Transverse colon (tissue), 4 donors: ENCODE results near the gene SCYGR7. TPM values are rescaled to one million over a fixed set of nuclear protein-coding genes. Genes with fewer than 3 reads are reported as not detected.

Source experiments
- DNase-seq: peaks from one replicate; pipeline ENCODE4 v3.0.0-alpha.2; 2019
- H3K27ac ChIP-seq, 4 donors: fragments of 200-600 bp; sonication (generic); 2 replicates each; pipeline ENCODE4 v1.5.1; 2016 to 2018; ENCODE audit warnings: inconsistent platforms in 4 of 4
- H3K27me3 ChIP-seq: fragments of 200-600 bp; sonication (generic); 2 replicates; pipeline ENCODE4 v1.5.1; 2017; ENCODE audit warnings: inconsistent platforms
- H3K36me3 ChIP-seq, 4 donors: fragments of 200-600 bp; sonication (generic); 2 replicates each; pipeline ENCODE4 v1.5.1; 2017 to 2019; ENCODE audit warnings: inconsistent platforms in 4 of 4
- H3K4me1 ChIP-seq, 4 donors: fragments of 200-600 bp; sonication (generic); 2 replicates each; pipeline ENCODE4 v1.5.1; 2017 to 2020; ENCODE audit warnings: inconsistent platforms in 4 of 4
- H3K4me3 ChIP-seq, 4 donors: fragments of 200-600 bp; sonication (generic); 1 replicate in 1 of 4; 2 replicates in 3 of 4; pipeline versions ENCODE4 v1.5.1 to v1.6.1; 2017 to 2019; ENCODE audit warnings: inconsistent platforms in 4 of 4
- H3K9me3 ChIP-seq, 2 donors: fragments of 200-600 bp; sonication (generic); 2 replicates each; pipeline ENCODE4 v1.5.1; 2017 to 2019; ENCODE audit warnings: inconsistent platforms in 2 of 2
- EP300 ChIP-seq: sonication (generic); formaldehyde crosslinking; IDR thresholded peaks from one replicate; pipeline ENCODE4 v1.6.1; 2017; ENCODE audit warnings: antibody characterized with exemption, low read depth
- POLR2A ChIP-seq: fragments of 450-650 bp; IDR thresholded peaks from one replicate; pipeline ENCODE4 v1.6.1; 2016; ENCODE audit warnings: antibody characterized with exemption, mild to moderate bottlenecking, moderate library complexity
- POLR2AphosphoS5 ChIP-seq, 3 donors: sonication (generic); formaldehyde crosslinking; IDR thresholded peaks; one replicate each; pipeline ENCODE4 v1.6.1; 2016; ENCODE audit warnings: antibody characterized with exemption in 3 of 3
- WGBS, 2 donors: methylation state at CpG; one replicate each; pipeline ENCODE4 v1.1.5; 2018; ENCODE audit warnings: low coverage in 1 of 2; 5-methylcytosine and 5-hydroxymethylcytosine counted together
- in situ Hi-C, 4 donors: fragments of 200-750 bp; cut with MboI; loops; one replicate each; pipeline versions ENCODE4 v1.15.0 to v1.15.1; 2017; ENCODE audit warnings: low sequenced_read_pairs in 3 of 4, low pct_ligation_motif_present in 1 of 4, low pct_unique_long_range_greater_than_20kb in 1 of 4
- intact Hi-C: fragments of 100-400 bp; cut with DNase I; formaldehyde crosslinking; loops from one replicate; pipeline ENCODE4 v1.15.1; 2023; ENCODE audit warnings: low total_unique reads
- total RNA-seq, 4 donors: library from RNA; depleted of rRNA; stranded (reverse); fragments of >200 nt; gene quantifications; one replicate each; pipeline ENCODE4 v1.1.0, GENCODE V29; 2016
- TF ChIP-seq, protein P1 (sequence below), 5 experiments: fragments of 200-600 bp in 3 of 5; fragments of 450-650 bp in 2 of 5; sonication (generic) in 3 of 5; IDR thresholded peaks; 1 replicate in 2 of 5; 2 replicates in 3 of 5; pipeline ENCODE4 v1.5.1; 2016 to 2017; ENCODE audit warnings: antibody characterized with exemption in 5 of 5, inconsistent platforms in 3 of 5, mild to moderate bottlenecking in 2 of 5, moderate library complexity in 1 of 5

The SCYGR7 gene
- total RNA-seq, 4 donors from 2014 or later = not detected

DNA sequence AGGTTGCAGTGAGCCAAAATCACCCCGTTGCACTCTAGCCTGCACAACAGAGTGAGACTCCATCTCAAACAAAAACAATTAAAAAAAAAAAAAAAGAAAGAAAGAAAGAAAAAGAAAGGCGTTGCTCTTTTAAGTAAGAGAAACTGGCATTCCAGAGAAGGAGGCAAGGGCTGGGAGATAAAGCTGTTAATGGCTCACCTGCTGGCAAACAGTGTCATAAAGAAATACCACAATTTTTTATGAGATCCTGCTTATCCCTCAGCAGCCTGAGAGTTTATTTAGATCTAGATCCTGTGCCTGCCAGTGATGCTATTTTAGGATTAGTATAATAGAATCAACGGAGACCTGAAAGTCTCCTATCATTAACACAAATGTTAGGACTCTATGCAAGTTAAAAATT, 26.6 kb upstream of the SCYGR7 start:
- H3K4me3 ChIP-seq = no peak overlapping the region
- WGBS, 2 donors = 38 to 52% methylated on average over 2 to 3 of the region's 3 CpGs
- H3K9me3 ChIP-seq = no peaks in the 10 kb centered on the region
- H3K27me3 ChIP-seq = no peaks in the 10 kb centered on the region
- peaks cover 0 to 24% (median 4%) of the 10 kb centered on the region in 4 donors for H3K4me1 ChIP-seq
- no peaks in the 10 kb centered on the region for H3K36me3 ChIP-seq
- intact Hi-C loops (no loop called here), in situ Hi-C loops (no loop called here)
- H3K27ac ChIP-seq = peak overlapping the region in 1 of 4 donors; percentile 6
- TF ChIP-seq POLR2A = no peak
- TF ChIP-seq, protein P1, sequence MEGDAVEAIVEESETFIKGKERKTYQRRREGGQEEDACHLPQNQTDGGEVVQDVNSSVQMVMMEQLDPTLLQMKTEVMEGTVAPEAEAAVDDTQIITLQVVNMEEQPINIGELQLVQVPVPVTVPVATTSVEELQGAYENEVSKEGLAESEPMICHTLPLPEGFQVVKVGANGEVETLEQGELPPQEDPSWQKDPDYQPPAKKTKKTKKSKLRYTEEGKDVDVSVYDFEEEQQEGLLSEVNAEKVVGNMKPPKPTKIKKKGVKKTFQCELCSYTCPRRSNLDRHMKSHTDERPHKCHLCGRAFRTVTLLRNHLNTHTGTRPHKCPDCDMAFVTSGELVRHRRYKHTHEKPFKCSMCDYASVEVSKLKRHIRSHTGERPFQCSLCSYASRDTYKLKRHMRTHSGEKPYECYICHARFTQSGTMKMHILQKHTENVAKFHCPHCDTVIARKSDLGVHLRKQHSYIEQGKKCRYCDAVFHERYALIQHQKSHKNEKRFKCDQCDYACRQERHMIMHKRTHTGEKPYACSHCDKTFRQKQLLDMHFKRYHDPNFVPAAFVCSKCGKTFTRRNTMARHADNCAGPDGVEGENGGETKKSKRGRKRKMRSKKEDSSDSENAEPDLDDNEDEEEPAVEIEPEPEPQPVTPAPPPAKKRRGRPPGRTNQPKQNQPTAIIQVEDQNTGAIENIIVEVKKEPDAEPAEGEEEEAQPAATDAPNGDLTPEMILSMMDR (IDR thresholded peaks at IDR 0.05) = no peak
- DNase-seq = no peak

DNA sequence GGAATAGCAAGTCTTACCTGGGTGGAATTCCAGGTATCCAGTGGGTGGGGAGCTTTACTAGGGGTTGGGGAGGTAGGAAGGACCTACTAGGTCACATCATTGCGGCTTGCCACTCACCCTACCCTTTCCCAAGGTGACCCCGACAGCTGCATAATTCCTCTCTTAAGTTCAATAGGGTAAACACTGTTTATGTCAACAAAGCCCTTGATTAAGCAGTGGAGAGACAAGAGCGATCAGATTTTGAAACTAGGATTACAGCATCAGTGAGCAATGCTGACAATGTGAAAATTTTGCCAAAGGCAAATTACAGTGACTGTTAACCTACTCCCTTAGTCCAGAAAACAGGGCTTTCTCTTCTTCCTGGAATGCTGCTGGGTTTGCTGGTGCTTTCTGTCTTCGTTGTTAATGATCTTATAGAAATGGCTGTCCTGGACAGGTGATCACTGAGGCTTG, 24.8 kb upstream of the SCYGR7 start:
- Histone ChIP-seq H3K9me3 (no peaks in the 10 kb centered on the region), H3K4me3 (no peak overlapping the region), H3K4me1 (peaks cover 0 to 32% (median 6%) of the 10 kb centered on the region in 4 donors), H3K27ac (no peak overlapping the region), H3K27me3 (no peaks in the 10 kb centered on the region), H3K36me3 (no peaks in the 10 kb centered on the region)
- in situ Hi-C loops = no loop called here
- intact Hi-C loops = no loop called here
- WGBS, 2 donors = 33% methylated on average over 4 of the region's 4 CpGs; no CpG with 5 or more reads in 1 of the 2 donors
- TF ChIP-seq EP300 (no peak), POLR2AphosphoS5 (IDR thresholded peaks at IDR 0.05) (no peak), POLR2A (no peak)
- TF ChIP-seq, protein P1 (IDR thresholded peaks at IDR 0.05) = no peak
- DNase-seq = no peak

DNA sequence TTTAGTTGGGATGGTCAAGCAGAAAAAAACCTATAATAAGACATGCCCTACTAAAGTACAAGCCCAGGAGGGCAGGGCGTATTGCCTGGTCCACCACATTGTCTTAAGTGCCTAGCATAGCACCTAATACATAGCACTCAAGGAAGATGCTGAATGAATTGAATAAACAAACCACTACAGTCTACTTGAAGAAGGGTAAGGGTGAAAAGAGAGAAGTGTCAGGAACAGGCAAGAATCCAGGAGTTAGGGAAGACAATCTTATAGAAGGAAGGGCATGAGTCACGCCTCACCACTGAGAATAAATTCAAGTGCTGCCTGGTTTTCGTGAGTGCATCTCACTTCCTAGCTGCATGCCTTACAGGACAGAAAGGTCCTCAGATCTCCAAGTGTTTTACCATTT, 24.2 kb upstream of the SCYGR7 start:
- Histone ChIP-seq H3K9me3 (no peaks in the 10 kb centered on the region), H3K4me3 (no peak overlapping the region), H3K27ac (no peak overlapping the region), H3K36me3 (no peaks in the 10 kb centered on the region), H3K4me1 (peaks cover 0 to 32% (median 6%) of the 10 kb centered on the region in 4 donors), H3K27me3 (no peaks in the 10 kb centered on the region)
- TF ChIP-seq, protein P1 (IDR thresholded peaks at IDR 0.05) = no peak
- no peak for TF ChIP-seq POLR2A
- no peak for TF ChIP-seq POLR2AphosphoS5 (IDR thresholded peaks at IDR 0.05)
- TF ChIP-seq EP300 = no peak
- in situ Hi-C loops (no loop called here), intact Hi-C loops (no loop called here)
- no peak for DNase-seq
- WGBS, 2 donors = 55 to 62% methylated on average over 3 of the region's 3 CpGs

DNA sequence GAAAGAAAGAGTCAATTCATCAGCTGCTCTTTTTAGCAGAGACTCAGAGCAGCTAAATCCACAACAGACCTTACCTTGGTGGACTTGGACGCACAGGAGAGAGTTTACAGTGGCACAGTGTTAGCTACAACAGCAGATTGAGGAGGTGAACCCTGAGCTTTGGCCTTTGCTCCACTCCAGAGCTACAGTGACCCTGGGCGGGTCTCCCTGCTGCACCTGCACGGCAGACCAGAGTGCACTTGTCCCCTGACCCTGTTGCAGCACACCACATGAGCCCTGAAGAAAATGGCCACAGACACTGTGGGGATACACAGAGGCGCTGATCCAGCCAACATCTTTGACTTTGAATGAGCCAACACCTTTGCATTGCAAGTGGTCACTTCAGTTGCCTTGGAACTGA, 21.3 kb upstream of the SCYGR7 start:
- WGBS, 2 donors = 50 to 54% methylated on average over 2 to 4 of the region's 4 CpGs
- no peaks in the 10 kb centered on the region for H3K36me3 ChIP-seq
- peak overlapping the region in 2 of 4 donors; percentile 6 to 26 for H3K27ac ChIP-seq
- DNase-seq = peak; percentile 60
- H3K9me3 ChIP-seq = no peaks in the 10 kb centered on the region
- in situ Hi-C loops = no loop called here
- peak in 2 of 3 donors; percentile 12 to 32 for TF ChIP-seq POLR2AphosphoS5 (IDR thresholded peaks at IDR 0.05)
- TF ChIP-seq POLR2A = no peak
- intact Hi-C loops = no loop called here
- H3K4me3 ChIP-seq = no peak overlapping the region
- H3K27me3 ChIP-seq = no peaks in the 10 kb centered on the region
- peaks cover 0 to 30% (median 6%) of the 10 kb centered on the region in 4 donors for H3K4me1 ChIP-seq

DNA sequence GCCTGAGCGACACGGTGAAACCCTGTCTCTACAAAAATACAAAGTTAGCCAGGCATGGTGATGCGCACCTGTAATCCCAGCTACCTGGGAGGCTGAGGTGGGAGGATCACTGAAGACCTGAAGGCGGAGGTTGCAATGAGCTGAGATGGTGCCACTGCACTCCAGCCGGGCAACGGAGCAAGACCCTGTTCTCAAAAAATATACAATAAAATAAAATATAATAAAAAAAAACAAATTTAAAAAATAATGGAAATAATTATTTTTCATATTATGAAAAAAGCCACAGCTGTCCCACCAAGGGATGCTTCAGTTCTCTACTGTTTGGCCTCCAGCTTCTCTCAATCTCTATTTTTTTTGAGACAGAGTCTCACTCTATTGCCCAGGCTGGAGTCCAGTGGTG, 20.7 kb upstream of the SCYGR7 start:
- WGBS, 2 donors = 77 to 90% methylated on average over 4 to 6 of the region's 6 CpGs
- in situ Hi-C loops = no loop called here

More for the DNA sequence above, 20.7 kb upstream of the SCYGR7 start:
- TF ChIP-seq, protein P1 (IDR thresholded peaks at IDR 0.05) = no peak
- TF ChIP-seq EP300 = no peak
- TF ChIP-seq POLR2A = no peak
- no peak for TF ChIP-seq POLR2AphosphoS5 (IDR thresholded peaks at IDR 0.05)
- DNase-seq = no peak
- intact Hi-C loops = no loop called here
- Histone ChIP-seq H3K27me3 (no peaks in the 10 kb centered on the region), H3K4me3 (no peak overlapping the region), H3K4me1 (peaks cover 0 to 27% (median 6%) of the 10 kb centered on the region in 4 donors), H3K9me3 (no peaks in the 10 kb centered on the region), H3K36me3 (no peaks in the 10 kb centered on the region), H3K27ac (no peak overlapping the region)
